Stimulated activated CD4-positive, alpha-beta T cell treated with anti-CD3 and anti-CD28 coated beads, TNF-alpha, amount 100 ng/mL, for 1 hour (primary cell): ENCODE measurements around the gene POU3F1.

ENCODE experiments used
- DNase-seq, 3 donors: peaks; one replicate each; pipeline ENCODE4 v3.0.0-alpha.2; 2020; ENCODE audit warnings: low read depth in 3 of 3, low spot score in 1 of 3

The POU3F1 gene

GRCh38 chr1:38029081-38029681 is 17.4 kb downstream of the POU3F1 start:
- DNase-seq, result no peak

- no peak for DNase-seq
Measured at GRCh38 chr1:38028671-38029070, 17.9 kb downstream of the POU3F1 start.

GRCh38 chr1:38028105-38028591 is 18.4 kb downstream of the POU3F1 start:
- DNase-seq, result peak in 1 of 3 donors; percentile 51

- DNase-seq, result no peak
Measured at GRCh38 chr1:38027201-38028104, 19.1 kb downstream of the POU3F1 start.

GRCh38 chr1:38026592-38027200 is 19.9 kb downstream of the POU3F1 start:
- DNase-seq, result no peak

- no peak for DNase-seq
Measured at GRCh38 chr1:38025664-38026063, 20.9 kb downstream of the POU3F1 start.

- no peak for DNase-seq
Measured at GRCh38 chr1:38025233-38025632, 21.4 kb downstream of the POU3F1 start.

- no peak for DNase-seq
Measured at GRCh38 chr1:38022810-38023209, 23.8 kb downstream of the POU3F1 start.

GRCh38 chr1:38021969-38022368 is 24.6 kb downstream of the POU3F1 start:
- DNase-seq, result no peak

GRCh38 chr1:38020396-38020795 is 26.2 kb downstream of the POU3F1 start:
- no peak for DNase-seq

- DNase-seq, result no peak
Measured at GRCh38 chr1:38018864-38019343, 27.7 kb downstream of the POU3F1 start.

GRCh38 chr1:38015978-38016725 is 30.4 kb downstream of the POU3F1 start:
- no peak for DNase-seq

GRCh38 chr1:38014724-38015424 is 31.7 kb downstream of the POU3F1 start:
- no peak for DNase-seq

GRCh38 chr1:38014171-38014570 is 32.4 kb downstream of the POU3F1 start:
- DNase-seq, result no peak

- no peak for DNase-seq
Measured at GRCh38 chr1:38013227-38013622, 33.4 kb downstream of the POU3F1 start.

GRCh38 chr1:38012363-38013226 is 34.0 kb downstream of the POU3F1 start, which contains the start of gene UTP11:
Gene UTP11 (plus strand): TSS chr1:38012734. CDS start chr1:38012803, 69 bp downstream.
- peak; percentile 70 to 75 (median 73) for DNase-seq

- no peak for DNase-seq
Measured at GRCh38 chr1:38009841-38010180, 36.8 kb downstream of the POU3F1 start.

GRCh38 chr1:38009088-38009840 is 37.3 kb downstream of the POU3F1 start:
- no peak for DNase-seq
